Activated B cell treated with CpG ODN at 0.5 μM for 24 hours (primary cell): ENCODE data around the gene TFPT. TPM values are rescaled to one million over a fixed set of nuclear protein-coding genes. Genes with fewer than 3 reads are reported as not detected.

Experiments
- ATAC-seq: fragments of 200-7000 bp; cut with Tn5 transposase; one replicate; pipeline ENCODE4 v1.10.0; 2021; ENCODE audit warnings: low read depth, mild to moderate bottlenecking, moderate library complexity
- CTCF ChIA-PET: fragments of 350-600 bp; sonication (Branson Sonifier 250); formaldehyde crosslinking; loops from one replicate; lab custom pipeline; 2021; ENCODE audit warnings: antibody characterized with exemption; lab: Charles Lee
- POLR2A ChIA-PET: fragments of 350-600 bp; sonication (Branson Sonifier 250); formaldehyde crosslinking; loops from one replicate; lab custom pipeline; 2021; ENCODE audit warnings: antibody characterized with exemption; lab: Charles Lee
- DNase-seq: peaks from one replicate; pipeline ENCODE4 v3.0.0; 2022
- H3K27ac Mint-ChIP-seq: one replicate; pipeline ENCODE4 v1.8.0; 2020; ENCODE audit warnings: mixed read lengths
- H3K27me3 Mint-ChIP-seq: one replicate; pipeline ENCODE4 v1.8.0; 2021; ENCODE audit warnings: mixed read lengths
- H3K36me3 Mint-ChIP-seq: one replicate; pipeline ENCODE4 v1.8.0; 2021; ENCODE audit warnings: low read depth, mixed read lengths
- H3K4me1 Mint-ChIP-seq: one replicate; pipeline ENCODE4 v1.8.0; 2021; ENCODE audit warnings: mixed read lengths
- H3K4me3 Mint-ChIP-seq: one replicate; pipeline ENCODE4 v1.8.0; 2020; ENCODE audit warnings: mild to moderate bottlenecking, mixed read lengths
- H3K9me3 Mint-ChIP-seq: one replicate; pipeline ENCODE4 v1.8.0; 2020; ENCODE audit warnings: mixed read lengths
- CTCF ChIP-seq: fragments of 200-600 bp; IDR thresholded peaks from one replicate; pipeline ENCODE4 v1.8.0; 2022; ENCODE audit warnings: antibody characterized with exemption, mild to moderate bottlenecking
- intact Hi-C: fragments of 100-400 bp; cut with micrococcal nuclease; formaldehyde crosslinking; loops from one replicate; pipeline ENCODE4 v1.15.1; 2024
- total RNA-seq: library from RNA; stranded (reverse); gene quantifications from 2 replicates; pipeline ENCODE4 v1.2.3, GENCODE V29; 2022

Gene TFPT
- total RNA-seq, 1 donor from 2014 or later: 17.9 TPM

GRCh38 chr19:54107876-54108490 is 7.5 kb downstream of the TFPT start:
- no peak for TF ChIP-seq CTCF
- no peaks in the 10 kb centered on the region for H3K27me3 Mint-ChIP-seq
- H3K27ac Mint-ChIP-seq: no peak overlapping the region
- peaks cover 8% of the 10 kb centered on the region for H3K4me1 Mint-ChIP-seq
- ChIA-PET CTCF (no interaction called here), POLR2A (no interaction called here)
- ATAC-seq: no peak
- no peak overlapping the region for H3K4me3 Mint-ChIP-seq
- no peaks in the 10 kb centered on the region for H3K9me3 Mint-ChIP-seq
- H3K36me3 Mint-ChIP-seq: peaks cover 60% of the 10 kb centered on the region
- intact Hi-C loops: no loop called here
- DNase-seq: no peak

- H3K27me3 Mint-ChIP-seq: no peaks in the 10 kb centered on the region
- TF ChIP-seq CTCF: no peak
- CTCF ChIA-PET: no interaction called here
- H3K4me1 Mint-ChIP-seq: peaks cover 15% of the 10 kb centered on the region
- peaks cover 61% of the 10 kb centered on the region for H3K36me3 Mint-ChIP-seq
- no peaks in the 10 kb centered on the region for H3K9me3 Mint-ChIP-seq
- no peak overlapping the region for H3K4me3 Mint-ChIP-seq
- POLR2A ChIA-PET: interaction anchor here (0.8 kb wide), 1 partner anchor 9 kb away, joined by 4 read pairs; the partner anchor contains the start of genes PRPF31 and TFPT
- H3K27ac Mint-ChIP-seq: no peak overlapping the region
- no peak for DNase-seq
- intact Hi-C loops: no loop called here
- ATAC-seq: no peak
These were observed 8.7 kb downstream of the TFPT start for GRCh38 chr19:54106716-54107115.

- no peak for TF ChIP-seq CTCF
- intact Hi-C loops: no loop called here
- Mint-ChIP-seq H3K27me3 (no peaks in the 10 kb centered on the region), H3K9me3 (no peaks in the 10 kb centered on the region), H3K4me3 (no peak overlapping the region), H3K27ac (no peak overlapping the region), H3K36me3 (peaks cover 56% of the 10 kb centered on the region), H3K4me1 (peaks cover 15% of the 10 kb centered on the region)
- DNase-seq (no peak), ATAC-seq (no peak)
- CTCF ChIA-PET: no interaction called here
- POLR2A ChIA-PET: interaction anchor here (0.7 to 0.8 kb wide), 2 partner anchors 8 to 10 kb away, joined by 3 to 4 read pairs; partner anchors contain the start of genes PRPF31 and TFPT
These were observed 9.7 kb downstream of the TFPT start for GRCh38 chr19:54105796-54106195.

- intact Hi-C loops: loop anchor here (5.0 kb wide), 3 partner anchors 238 to 1468 kb away; partner anchors contain the start of genes MYADM and ZNF83
- no peaks in the 10 kb centered on the region for H3K27me3 Mint-ChIP-seq
- H3K36me3 Mint-ChIP-seq: peaks cover 52% of the 10 kb centered on the region
- DNase-seq (no peak), ATAC-seq (no peak)
- no peak for TF ChIP-seq CTCF
- H3K27ac Mint-ChIP-seq: no peak overlapping the region
- H3K4me1 Mint-ChIP-seq: peaks cover 15% of the 10 kb centered on the region
- CTCF ChIA-PET: no interaction called here
- no peaks in the 10 kb centered on the region for H3K9me3 Mint-ChIP-seq
- no peak overlapping the region for H3K4me3 Mint-ChIP-seq
- POLR2A ChIA-PET: interaction anchor here (0.7 to 3.5 kb wide), 2 partner anchors 8 to 32 kb away, joined by 3 to 22 read pairs; partner anchors contain the start of gene CNOT3
These were observed 10.3 kb downstream of the TFPT start for GRCh38 chr19:54104998-54105715.
